ENCODE results near the gene SLC9A8.

GRCh38 chr20:49843770-49844380 lies 31.2 kb downstream of the SLC9A8 start:
- no peak for TF ChIP-seq CTCF (IDR thresholded peaks at IDR 0.05; ENCODE audit: low read length)
- TF ChIP-seq EZH2 (optimal IDR thresholded peaks at IDR 0.05; ENCODE audit: low read depth, low read length) = no peak
- no peak for TF ChIP-seq EZH2phosphoT487 (IDR thresholded peaks at IDR 0.05; ENCODE audit: low read length)

All from MM.1S (cell line).